ENCODE results near the gene TSPAN32. TPM values are rescaled to one million over a fixed set of nuclear protein-coding genes. Genes with fewer than 3 reads are reported as not detected.
"Not testable (repeated sequence)": the region's sequence is repeated elsewhere in the genome, so short reads cannot be mapped to it uniquely, and the experiment has no call there.

The TSPAN32 gene
- total RNA-seq, 2 donors from 2014 or later: 8.1 to 14.8 TPM

DNA sequence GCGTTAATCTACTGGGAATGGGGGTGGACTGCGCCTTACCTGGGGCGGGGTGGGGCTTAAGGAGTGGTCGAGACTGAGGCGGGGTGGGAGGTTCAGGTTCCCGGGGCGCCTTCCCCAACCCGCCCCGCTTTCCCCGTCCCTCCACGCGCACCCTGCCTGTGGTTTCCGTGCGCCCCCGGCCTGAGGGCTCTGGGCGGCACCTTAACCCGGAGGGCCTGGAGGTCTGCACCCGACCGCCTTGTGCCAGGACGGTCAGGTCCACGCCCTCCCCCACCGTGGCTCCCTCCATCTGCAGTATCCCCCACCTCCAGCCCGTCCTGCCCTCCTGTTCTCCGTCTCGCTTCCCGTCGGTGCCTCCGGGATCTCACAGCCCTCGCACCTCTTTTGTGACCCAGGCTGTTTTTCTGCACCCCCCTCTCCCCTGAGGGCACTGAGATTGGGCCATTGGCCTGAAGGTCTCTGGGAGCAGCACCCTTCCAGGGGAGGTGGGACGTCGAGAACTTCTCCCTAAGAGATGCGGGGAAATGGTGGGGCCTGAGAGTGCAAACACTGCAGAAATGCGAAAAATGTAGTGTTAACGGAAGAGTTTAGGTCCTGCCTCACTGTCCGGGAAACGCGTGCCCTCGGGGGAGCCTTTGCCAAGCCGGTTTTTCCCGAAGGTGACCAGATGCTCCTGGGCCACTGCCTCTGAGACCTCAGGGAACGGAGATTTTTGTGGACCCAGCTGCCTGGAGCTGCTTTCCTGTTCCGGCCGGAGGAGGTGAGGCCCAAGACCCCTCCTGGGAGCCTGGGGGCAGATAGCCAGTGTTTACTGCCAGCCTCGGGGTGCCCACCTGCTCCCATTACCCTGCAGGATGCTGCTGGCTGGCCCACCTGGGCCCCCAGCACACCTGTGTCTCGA, 30.2 kb upstream of the TSPAN32 start:
- Mint-ChIP-seq H3K27me3 (peaks cover 13% of the 10 kb centered on the region), H3K4me3 (peak overlapping the region; percentile 67), H3K36me3 (ENCODE audit: low read depth) (no peaks in the 10 kb centered on the region), H3K9me3 (no peaks in the 10 kb centered on the region), H3K27ac (no peak overlapping the region), H3K4me1 (no peaks in the 10 kb centered on the region)
- no peak for ATAC-seq (replicated peaks)

DNA sequence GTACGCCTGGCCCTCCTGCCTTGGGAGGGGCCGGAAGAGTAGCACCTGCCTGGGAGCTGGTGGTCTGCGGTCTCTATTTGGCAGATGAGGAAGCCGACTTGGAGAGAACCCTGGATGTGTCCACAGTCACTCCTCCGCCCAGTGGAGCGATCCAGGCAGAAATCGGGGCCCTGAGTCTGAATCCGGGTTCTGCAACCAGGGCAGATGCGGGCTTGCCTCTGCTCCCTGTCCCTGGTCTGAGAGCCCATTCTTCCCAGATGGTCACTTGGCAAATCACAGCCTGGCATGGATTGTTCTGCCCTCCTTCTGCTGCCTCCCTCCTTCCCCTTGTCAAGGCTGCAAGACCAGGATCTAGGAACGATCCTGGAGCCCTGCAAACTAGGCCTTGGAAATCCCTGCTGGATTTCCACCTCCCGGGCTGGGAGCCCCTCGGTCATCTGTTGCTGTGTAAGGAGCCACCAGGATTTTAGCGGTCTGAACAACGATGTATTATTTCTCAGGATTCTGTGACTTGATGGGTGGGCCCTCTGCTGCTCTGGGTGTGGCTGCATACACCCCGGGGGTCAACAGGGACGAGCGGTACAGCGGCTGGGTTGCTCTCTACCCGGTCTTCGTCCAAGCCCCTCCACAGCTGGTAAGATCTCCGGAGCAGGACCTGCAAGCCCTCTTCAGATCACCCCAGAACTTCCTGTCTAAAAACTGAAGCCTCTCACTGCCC, 29.4 kb upstream of the TSPAN32 start:
- H3K4me1 Mint-ChIP-seq: no peaks in the 10 kb centered on the region
- peaks cover 13% of the 10 kb centered on the region for H3K27me3 Mint-ChIP-seq
- no peaks in the 10 kb centered on the region for H3K9me3 Mint-ChIP-seq
- ATAC-seq (replicated peaks): no peak
- H3K27ac Mint-ChIP-seq: no peak overlapping the region
- no peaks in the 10 kb centered on the region for H3K36me3 Mint-ChIP-seq (ENCODE audit: low read depth)
- no peak overlapping the region for H3K4me3 Mint-ChIP-seq

DNA sequence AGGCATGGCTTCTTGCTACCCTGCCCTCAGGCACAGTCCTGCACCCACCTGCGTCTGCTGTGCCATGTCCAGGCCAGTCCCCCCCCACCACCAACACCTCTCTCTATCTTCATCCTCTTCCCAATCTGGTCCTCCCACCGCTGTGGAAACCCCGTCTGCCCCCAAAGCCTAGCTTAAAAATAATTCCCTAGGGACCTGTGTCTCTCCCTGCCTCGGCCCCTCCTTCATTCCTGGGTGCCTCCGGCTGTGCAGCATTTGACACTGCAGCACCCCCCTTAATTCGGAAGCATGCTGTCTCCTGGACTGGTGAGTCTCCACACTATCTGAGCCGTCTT, 28.9 kb upstream of the TSPAN32 start:
- H3K27me3 Mint-ChIP-seq: peaks cover 15% of the 10 kb centered on the region
- no peaks in the 10 kb centered on the region for H3K9me3 Mint-ChIP-seq
- H3K4me3 Mint-ChIP-seq: no peak overlapping the region
- no peak overlapping the region for H3K27ac Mint-ChIP-seq
- no peak for ATAC-seq (replicated peaks)
- H3K36me3 Mint-ChIP-seq (ENCODE audit: low read depth): no peaks in the 10 kb centered on the region
- no peaks in the 10 kb centered on the region for H3K4me1 Mint-ChIP-seq

DNA sequence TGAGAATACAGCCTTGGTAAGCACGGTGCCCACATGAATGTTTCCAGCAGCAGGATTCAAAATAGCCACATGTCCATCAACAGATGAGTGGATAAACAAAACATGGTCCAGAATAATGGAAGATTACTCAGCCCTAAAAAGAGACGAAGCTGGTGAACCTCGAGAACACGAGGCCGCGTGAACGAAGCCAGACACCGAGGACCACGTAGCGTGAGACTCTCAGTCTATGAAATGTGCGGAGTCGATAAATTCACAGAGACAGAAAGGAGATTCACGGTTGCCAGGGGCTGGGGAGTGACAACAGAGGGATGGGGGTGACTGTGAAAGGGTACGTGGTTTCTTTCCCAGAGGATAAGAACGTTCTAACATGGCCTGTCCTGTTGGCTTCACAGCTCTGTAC, 28.5 kb upstream of the TSPAN32 start:
- Mint-ChIP-seq H3K4me3 (no peak overlapping the region), H3K9me3 (no peaks in the 10 kb centered on the region), H3K4me1 (no peaks in the 10 kb centered on the region), H3K27ac (no peak overlapping the region), H3K27me3 (peaks cover 19% of the 10 kb centered on the region), H3K36me3 (ENCODE audit: low read depth) (no peaks in the 10 kb centered on the region)
- ATAC-seq (replicated peaks): no peak

DNA sequence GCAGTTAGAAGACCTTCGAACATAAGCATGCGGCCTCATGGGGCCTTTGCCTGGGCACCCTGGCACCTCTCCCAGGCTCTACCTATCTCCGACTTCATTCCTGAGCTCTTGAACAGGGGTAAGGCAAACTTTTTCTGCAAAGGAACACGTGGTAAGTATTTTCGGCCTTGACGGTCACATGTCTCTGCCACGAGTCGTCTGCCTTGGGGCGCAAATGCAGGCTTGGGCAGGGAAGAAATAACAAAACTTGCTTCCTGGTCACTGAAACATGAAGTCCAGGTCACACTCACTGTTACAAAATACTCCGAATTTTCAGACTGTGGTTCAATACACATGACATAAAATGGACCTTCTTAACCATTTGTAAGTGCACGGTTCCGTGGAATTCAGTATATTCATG, 28.0 kb upstream of the TSPAN32 start:
- Mint-ChIP-seq H3K27ac (no peak overlapping the region), H3K4me1 (no peaks in the 10 kb centered on the region), H3K4me3 (no peak overlapping the region), H3K36me3 (ENCODE audit: low read depth) (no peaks in the 10 kb centered on the region), H3K9me3 (no peaks in the 10 kb centered on the region), H3K27me3 (peaks cover 19% of the 10 kb centered on the region)
- ATAC-seq (replicated peaks): no peak

DNA sequence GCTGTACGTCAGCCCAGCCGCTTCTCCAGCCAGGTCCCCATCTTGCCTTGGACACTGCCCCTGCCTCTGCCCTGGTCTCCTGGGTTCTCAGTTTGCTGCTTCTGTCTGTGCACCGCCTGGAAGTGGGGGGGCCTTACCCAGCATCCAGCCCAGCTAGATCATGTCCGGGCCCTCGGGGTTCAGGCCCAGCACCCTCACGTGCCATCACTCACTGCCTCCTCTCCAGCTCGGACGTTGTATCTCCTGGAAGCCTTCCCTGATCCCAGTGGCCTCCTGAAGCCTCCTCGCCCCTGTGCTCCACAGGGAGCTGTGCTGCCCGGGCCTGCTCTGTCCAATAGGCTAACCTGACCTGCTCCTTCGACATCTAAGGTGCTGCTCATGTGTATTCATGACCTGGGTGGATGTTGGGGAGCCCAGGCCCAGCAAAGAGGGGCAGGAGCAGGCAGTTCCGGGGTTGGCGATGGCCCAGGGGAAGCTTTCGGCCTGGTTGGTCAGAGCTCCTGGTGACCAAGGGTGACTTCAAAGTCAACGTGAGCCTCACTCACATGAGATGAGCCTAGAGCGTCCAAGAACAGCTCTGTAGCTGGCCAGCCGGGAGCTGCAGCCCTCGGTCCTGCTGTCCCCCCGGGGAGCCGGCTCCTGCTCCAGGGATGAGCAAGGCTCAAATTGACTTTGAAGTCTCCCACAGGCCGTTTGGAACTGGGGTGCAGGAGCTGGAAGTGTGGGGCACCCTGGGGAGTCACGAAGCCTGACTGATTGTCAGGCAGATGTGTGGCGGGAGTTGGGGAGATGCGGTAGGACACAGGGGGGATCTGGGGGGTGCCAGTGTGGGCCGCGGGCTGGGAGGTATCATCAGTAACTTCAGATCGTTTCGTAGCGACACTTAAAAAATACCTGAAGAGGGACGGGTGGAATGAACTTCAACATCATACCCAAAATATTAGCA, 26.2 kb upstream of the TSPAN32 start:
- Mint-ChIP-seq H3K27me3 (peaks cover 19% of the 10 kb centered on the region), H3K4me1 (no peaks in the 10 kb centered on the region)

DNA sequence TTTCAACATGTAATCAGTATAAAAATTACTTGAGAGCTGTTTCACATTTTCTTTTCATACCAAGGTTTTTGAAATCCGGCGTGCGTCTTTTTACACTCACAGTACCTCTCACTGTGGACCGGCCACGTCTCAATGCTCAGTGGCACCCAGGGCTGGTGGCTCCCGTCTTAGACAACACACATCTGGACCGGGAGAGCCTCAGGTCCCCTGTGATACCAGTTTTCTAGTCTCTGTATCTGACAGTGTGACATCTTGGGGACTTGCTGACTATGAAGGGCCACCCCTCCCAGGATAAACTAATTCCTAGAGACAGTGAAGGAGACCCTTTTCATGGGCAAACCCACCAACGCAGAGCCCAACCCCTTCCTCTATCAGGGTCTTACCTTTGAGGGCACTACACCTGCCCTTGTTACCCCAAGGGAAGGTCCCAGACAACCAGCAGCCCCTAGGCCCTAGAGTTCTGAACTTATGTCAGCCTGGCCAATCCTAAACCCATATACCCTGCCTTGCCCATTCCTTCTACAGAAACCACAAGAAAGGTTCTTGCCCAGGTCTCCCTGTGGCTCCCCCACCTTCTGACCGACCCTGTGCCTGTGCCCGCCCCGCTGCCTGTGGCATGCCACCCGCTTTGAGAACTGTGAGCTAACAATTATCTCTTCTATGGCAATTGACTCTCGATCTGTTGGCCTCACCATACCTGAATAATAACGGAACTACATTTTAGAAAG, 25.4 kb upstream of the TSPAN32 start:
- no peak overlapping the region for H3K4me3 Mint-ChIP-seq
- no peaks in the 10 kb centered on the region for H3K9me3 Mint-ChIP-seq
- no peaks in the 10 kb centered on the region for H3K4me1 Mint-ChIP-seq
- H3K27ac Mint-ChIP-seq: no peak overlapping the region
- no peaks in the 10 kb centered on the region for H3K36me3 Mint-ChIP-seq (ENCODE audit: low read depth)
- ATAC-seq (replicated peaks): no peak
- H3K27me3 Mint-ChIP-seq: peaks cover 18% of the 10 kb centered on the region

More for the DNA sequence above, 26.2 kb upstream of the TSPAN32 start:
- H3K27ac Mint-ChIP-seq: no peak overlapping the region
- ATAC-seq (replicated peaks): no peak
- H3K36me3 Mint-ChIP-seq (ENCODE audit: low read depth): no peaks in the 10 kb centered on the region
- H3K9me3 Mint-ChIP-seq: no peaks in the 10 kb centered on the region
- no peak overlapping the region for H3K4me3 Mint-ChIP-seq

DNA sequence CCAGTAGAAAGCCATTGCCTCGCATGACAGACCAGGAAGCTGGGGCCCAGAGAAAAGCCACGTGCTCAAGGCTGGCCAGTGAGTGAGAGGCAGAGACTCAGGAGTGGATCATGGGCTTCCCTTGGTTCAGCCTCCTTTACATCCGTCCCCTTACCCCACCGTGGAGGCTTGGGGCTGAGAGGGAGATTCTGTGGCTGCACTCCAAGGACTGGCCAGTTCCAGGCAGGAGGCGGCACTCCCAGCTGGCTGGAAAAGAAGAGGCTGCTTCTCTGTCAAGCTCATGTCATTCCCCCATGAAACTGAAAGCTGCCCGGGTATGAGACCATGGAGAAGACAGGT, 24.8 kb upstream of the TSPAN32 start:
- ATAC-seq (replicated peaks): no peak
- Mint-ChIP-seq H3K27ac (no peak overlapping the region), H3K27me3 (peaks cover 15% of the 10 kb centered on the region), H3K4me1 (no peaks in the 10 kb centered on the region), H3K36me3 (ENCODE audit: low read depth) (no peaks in the 10 kb centered on the region), H3K4me3 (no peak overlapping the region), H3K9me3 (no peaks in the 10 kb centered on the region)

DNA sequence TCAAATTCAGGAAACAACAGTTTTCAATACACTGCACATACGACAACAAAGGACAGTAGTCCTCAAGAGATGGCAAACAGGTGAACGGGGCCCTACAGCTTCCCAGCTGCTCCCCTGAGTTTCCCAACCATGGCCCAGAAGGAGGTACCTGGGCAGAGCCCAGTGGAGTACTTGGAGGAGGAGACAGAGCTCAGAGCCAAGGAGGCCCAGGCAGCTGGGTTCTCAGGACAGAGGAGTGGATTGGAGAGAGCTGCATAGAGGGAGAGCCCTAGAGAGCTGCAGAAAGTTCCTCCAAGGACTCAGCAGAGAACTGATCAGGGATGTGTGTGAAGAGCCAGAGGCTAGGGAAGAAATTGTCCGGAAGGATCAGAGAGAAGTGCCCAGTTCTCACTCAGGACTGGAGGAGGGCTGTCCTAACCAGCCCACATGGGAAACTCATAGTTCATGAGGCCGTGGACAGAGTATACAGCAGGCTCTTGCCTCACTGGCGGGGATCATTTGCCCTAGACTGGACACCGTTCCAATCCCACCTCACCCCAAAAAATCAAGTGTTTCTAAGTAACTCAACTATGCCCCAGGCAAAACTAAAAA, 23.8 kb upstream of the TSPAN32 start:
- no peaks in the 10 kb centered on the region for H3K9me3 Mint-ChIP-seq
- H3K27me3 Mint-ChIP-seq: peaks cover 13% of the 10 kb centered on the region
- no peak overlapping the region for H3K4me3 Mint-ChIP-seq
- H3K36me3 Mint-ChIP-seq (ENCODE audit: low read depth): no peaks in the 10 kb centered on the region
- no peaks in the 10 kb centered on the region for H3K4me1 Mint-ChIP-seq
- no peak for ATAC-seq (replicated peaks)
- no peak overlapping the region for H3K27ac Mint-ChIP-seq

DNA sequence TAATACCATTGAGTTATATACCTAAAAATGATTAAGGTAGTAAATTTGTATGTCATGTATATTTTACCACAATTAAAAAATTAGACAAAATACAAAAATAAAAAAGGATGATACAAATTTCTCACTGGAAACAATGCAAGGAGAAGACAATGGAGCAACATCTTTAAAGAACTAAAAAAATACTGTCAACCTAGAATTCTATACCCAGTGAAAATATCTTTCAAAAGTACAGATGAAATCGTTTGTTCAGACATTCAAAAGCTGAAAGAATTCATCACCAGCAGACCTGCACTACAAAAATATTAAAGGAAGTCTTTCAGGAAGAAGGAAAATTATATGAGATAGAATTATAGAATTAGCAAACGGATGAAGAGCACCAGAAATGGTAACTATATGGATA, 21.6 kb upstream of the TSPAN32 start:
- Mint-ChIP-seq H3K27me3 (peaks cover 5% of the 10 kb centered on the region), H3K36me3 (ENCODE audit: low read depth) (no peaks in the 10 kb centered on the region), H3K4me3 (no peak overlapping the region)

DNA sequence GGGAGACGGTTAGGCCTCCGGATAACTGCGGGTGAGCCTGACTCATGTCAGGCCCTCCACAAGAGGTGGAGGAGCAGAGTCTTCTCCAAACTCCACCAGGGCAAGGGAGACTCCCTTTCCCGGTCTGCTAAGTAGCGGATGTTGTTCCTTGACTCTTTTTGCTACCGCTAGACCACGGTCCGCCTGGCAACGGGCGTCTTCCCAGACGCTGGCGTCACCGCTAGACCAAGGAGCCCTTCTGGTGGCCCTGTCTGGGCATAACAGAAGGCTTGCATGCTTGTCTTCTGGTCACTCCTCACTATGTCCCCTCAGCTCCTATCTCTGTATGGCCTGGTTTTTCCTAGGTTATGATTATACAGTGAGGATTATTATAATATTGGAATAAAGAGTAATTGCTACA, 15.5 kb upstream of the TSPAN32 start:
- H3K4me3 Mint-ChIP-seq; H3K4me1 Mint-ChIP-seq; H3K27ac Mint-ChIP-seq; H3K27me3 Mint-ChIP-seq; ATAC-seq (replicated peaks); H3K9me3 Mint-ChIP-seq; H3K36me3 Mint-ChIP-seq (ENCODE audit: low read depth): not testable (repeated sequence)

More for the DNA sequence above, 21.6 kb upstream of the TSPAN32 start:
- no peak for ATAC-seq (replicated peaks)
- H3K27ac Mint-ChIP-seq: no peak overlapping the region
- no peaks in the 10 kb centered on the region for H3K4me1 Mint-ChIP-seq
- H3K9me3 Mint-ChIP-seq: no peaks in the 10 kb centered on the region

DNA sequence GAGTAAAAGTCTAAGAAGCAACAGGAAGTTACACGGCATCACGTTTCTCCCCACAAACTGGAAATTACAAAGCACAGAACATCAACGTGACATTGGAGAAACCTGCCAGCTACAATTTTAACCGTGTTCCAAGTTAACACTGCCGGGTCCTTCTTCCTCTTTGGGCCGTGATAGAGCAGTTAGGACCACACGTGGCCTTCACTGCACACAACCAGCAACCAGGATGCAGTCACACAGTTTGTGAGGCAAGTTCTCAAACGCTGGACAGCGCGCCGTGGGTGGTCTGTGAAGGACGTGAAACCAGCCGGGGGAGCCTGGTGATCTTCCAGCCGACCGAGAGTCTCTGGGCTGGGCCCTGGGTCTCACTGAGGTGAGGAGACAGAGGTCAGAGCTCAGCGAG, 14.7 kb upstream of the TSPAN32 start:
- Mint-ChIP-seq H3K27ac (peak overlapping the region; percentile 23), H3K36me3 (ENCODE audit: low read depth) (no peaks in the 10 kb centered on the region), H3K9me3 (no peaks in the 10 kb centered on the region), H3K27me3 (no peaks in the 10 kb centered on the region), H3K4me3 (no peak overlapping the region), H3K4me1 (peaks cover 9% of the 10 kb centered on the region)
- no peak for ATAC-seq (replicated peaks)

DNA sequence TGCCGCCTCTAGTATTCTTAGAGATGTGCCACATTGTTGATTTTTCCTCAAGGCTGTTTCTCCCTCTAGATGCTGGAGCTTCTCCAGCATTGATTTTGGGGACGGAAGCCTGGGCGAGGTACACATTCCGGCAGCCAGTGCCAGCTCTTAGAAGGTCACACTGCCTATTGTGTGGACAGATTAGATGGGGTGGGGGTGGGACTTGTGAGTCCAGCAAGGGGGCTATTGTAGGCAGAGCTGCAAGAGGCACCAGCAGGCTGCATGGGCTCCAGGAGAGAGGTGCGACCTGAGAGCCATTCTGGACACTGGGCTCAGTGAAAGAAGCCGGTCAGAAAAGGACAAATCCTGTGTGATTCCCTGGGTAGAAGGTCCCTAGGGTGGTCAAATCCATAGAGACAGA, 12.5 kb upstream of the TSPAN32 start:
- no peak overlapping the region for H3K4me3 Mint-ChIP-seq
- H3K36me3 Mint-ChIP-seq (ENCODE audit: low read depth): no peaks in the 10 kb centered on the region
- peak overlapping the region; percentile 36 for H3K27ac Mint-ChIP-seq
- H3K27me3 Mint-ChIP-seq: no peaks in the 10 kb centered on the region
- ATAC-seq (replicated peaks): no peak
- peaks cover 9% of the 10 kb centered on the region for H3K4me1 Mint-ChIP-seq
- no peaks in the 10 kb centered on the region for H3K9me3 Mint-ChIP-seq

DNA sequence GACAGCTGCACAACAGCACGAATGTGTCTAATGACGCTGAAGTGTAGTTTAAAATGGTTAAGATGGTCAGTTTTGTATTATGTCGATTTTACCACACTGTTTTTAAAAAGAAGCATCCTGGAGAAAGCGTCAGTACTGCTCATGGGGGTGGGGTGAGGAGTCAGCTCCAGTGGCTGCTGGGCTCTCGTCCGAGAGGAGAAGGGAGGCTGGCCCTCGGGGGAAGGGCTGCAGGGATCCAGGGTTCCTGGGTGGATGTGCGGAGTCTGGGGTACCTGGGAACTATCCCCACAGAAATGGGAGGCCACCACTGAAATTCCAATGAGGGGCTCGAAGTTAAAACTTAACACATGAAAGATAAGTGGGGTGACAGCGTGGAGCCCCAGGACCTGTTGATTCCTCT, 12.0 kb upstream of the TSPAN32 start:
- no peaks in the 10 kb centered on the region for H3K27me3 Mint-ChIP-seq
- H3K9me3 Mint-ChIP-seq: no peaks in the 10 kb centered on the region
- H3K4me1 Mint-ChIP-seq: peaks cover 9% of the 10 kb centered on the region
- ATAC-seq (replicated peaks): no peak
- no peaks in the 10 kb centered on the region for H3K36me3 Mint-ChIP-seq (ENCODE audit: low read depth)
- peak overlapping the region; percentile 36 for H3K27ac Mint-ChIP-seq
- H3K4me3 Mint-ChIP-seq: no peak overlapping the region

Measured in activated T-helper 17 cell treated with anti-CD3 and anti-CD28 coated beads, Interleukin-2, amount 50 U/mL, for 72 hours (primary cell).